Dedifferentiated amniotic fluid mesenchymal stem cell (primary cell): ENCODE data around the gene CNTFR.
A peak's percentile ranks its signal among the peaks of the same experiment; 100 is the strongest.

Source experiments
- DNase-seq: peaks from one replicate; pipeline ENCODE4 v3.0.0-alpha.2; 2016; ENCODE audit errors: extremely low spot score

Gene CNTFR

DNA sequence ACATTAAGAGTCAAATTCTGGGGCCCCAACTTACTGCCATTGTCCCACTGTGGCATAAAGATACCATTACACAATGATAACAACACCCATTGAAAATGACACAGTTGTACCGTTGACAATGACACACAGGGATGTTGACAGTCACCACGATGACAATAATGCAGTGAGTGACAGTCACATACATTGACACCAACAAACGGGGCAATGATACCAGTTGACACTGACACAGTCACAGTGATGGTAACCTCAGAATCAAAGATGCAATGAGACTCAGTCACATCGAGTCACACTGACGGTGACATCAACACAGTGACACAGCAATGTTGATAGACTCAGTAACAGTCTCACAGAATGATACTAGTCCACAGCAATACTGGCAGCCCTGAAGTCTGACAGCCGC lies 16.9 kb downstream of the CNTFR start:
- DNase-seq: no peak

DNA sequence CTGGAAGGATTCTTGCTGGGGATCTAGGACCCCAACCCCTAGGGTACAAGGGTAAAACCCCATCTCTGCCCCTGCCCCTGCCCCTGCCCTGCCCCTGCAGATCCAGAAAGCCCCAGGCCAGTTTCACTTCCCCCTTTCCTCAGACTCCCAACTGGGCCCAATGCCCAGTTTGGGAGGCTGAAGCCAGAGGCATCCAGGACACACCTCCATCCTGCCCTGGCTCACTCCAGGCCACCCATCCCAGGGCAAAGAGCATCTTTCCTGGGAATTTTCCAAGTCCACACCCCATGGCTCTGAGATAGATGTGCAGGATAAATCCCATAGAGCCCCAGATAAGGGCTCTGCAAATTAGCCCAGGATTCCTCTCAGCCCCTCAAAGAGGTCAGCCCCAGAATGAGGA lies 17.4 kb downstream of the CNTFR start:
- DNase-seq: no peak

DNA sequence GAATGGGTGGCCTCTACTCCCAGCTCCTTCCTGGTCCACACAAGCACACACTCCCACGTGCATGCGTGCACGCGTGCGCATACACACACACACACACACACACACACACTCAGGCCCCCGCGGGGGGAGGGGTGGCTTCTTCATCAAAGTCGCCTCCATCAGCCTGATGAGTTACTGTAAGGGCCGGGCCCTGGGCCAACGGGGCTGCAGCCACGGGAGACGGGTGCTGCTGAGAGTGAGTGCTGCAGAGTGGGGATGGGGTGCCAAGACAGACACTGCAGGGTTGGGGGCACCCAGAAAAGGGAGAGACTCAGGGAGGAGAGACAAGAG lies 18.1 kb downstream of the CNTFR start:
- DNase-seq: no peak

DNA sequence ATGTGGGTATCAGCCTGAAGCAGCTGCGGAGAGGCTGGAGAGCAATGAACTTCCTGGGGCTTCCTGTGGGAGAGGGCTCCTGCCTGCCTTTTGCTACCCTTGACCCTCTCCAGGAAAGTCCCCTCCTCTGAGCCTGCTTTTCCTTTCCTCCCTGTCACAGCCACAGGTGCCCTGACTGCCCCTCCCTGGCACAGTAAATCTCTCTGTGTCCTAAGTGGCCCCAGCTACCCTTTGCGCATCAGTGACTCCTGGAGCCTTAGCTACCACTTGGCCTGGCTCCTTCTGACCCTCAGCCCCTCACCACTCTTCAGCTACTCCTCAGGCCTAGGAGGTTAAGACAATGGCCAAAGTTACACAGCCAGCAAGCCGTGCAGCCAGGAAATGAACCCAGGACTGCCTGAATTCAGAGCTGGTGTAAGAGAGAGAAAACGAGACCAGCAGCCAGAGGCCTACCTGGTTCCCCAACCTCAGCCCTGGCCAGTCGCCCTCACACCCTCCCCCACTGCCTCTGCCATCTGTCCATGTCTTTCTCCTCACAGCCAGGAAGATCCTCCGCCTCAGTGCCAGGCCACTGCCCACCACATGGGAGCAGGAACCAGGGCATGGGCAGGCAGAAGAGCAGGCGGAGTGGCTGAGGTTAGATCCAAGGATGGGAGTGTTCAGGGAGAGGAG lies 18.6 kb downstream of the CNTFR start:
- no peak for DNase-seq

DNA sequence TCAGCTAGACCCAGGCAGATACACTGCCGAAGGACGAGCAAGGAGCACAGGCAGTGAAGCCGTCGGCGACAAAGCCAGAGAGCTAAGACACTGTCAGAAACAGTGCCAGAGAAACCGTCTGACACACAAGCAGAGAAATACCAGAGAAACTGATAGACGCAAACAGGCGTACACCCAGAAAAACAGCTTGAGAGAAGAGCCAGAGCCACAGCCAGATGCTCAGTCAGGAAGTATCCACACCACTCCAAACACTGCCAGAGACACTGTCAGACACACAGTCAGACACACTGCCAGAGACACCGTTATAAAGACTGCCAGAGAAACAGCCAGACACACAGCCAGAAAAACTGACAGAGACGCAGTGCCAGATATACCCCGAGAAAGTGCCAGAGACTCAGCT lies 19.1 kb downstream of the CNTFR start:
- no peak for DNase-seq

DNA sequence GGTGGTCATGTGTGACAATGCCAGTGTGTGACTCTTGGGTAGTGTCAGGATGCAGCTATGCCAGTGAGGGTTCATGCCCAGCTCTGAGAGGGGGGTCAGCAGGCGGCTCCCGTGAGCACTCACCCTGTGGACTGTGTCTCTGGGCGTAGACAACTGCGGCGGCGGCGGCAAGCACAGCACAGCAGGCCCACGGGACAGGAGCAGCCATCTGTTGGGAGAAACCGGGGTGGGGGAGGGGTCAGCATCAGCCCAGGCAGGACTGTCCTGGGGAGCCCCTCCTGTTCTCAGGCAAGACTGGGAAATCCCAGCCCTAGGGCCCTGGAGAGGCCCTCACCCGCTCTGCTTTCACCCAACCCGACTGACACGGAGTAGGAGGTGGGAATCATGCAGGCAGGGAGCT lies 20.8 kb downstream of the CNTFR start:
- no peak for DNase-seq

DNA sequence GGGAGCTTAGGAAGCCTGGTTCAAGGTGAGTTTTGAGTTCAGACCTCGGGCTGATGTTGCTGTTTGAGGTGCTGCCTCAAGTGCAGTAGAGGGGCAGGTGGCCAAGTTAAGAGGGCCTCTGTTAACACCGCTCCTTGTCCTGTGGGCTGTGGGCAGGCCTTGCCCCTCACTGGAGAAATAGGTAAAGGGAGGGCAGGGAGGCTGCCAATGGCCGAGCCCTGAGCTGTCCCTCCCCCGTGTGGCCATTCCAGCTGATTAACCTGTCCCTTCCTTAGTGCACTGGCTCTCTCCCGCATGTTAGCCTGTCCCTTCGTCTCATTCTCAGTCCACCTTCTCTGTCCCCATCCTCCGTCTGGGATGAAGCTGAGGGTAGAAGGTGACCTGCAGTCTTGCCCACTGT lies 21.4 kb downstream of the CNTFR start:
- DNase-seq: no peak

DNA sequence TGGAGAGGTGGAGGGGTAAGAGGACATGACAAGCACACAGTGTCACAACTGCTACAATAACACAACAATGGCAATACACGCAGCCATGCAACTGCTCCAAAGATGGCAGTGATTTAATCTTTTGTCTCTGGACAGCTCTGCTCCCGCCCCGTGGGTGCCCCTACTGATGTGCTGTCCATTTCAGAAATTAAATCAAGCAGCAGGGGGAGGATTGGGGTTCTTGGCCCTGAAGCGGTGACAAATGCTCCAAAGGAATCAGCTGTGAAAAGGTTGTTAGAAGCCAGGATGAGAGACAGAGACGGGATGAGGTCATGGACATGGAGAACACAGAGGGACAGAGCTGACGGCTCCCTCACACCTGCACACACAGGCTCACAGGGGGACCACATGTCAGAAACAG lies 22.6 kb downstream of the CNTFR start:
- no peak for DNase-seq

DNA sequence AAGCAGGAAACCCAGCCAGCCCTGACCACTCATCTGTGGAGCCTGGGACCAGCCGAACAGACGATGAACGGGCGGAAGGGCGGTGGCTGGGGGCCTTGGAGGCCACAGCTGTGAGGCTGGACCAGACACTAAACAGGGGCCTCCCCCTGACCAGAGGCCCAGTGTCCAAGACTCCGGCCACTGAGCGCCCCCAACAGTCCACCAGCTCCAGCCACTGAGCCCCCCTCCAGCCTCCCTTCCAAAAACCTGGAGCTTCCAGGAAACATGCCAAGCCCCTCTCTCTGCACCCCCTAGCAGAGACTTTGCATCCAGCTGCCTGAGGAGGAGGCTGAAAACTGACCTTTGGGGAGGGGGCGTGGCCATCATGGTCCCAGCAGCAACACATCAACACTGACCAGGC lies 23.2 kb downstream of the CNTFR start:
- no peak for DNase-seq

DNA sequence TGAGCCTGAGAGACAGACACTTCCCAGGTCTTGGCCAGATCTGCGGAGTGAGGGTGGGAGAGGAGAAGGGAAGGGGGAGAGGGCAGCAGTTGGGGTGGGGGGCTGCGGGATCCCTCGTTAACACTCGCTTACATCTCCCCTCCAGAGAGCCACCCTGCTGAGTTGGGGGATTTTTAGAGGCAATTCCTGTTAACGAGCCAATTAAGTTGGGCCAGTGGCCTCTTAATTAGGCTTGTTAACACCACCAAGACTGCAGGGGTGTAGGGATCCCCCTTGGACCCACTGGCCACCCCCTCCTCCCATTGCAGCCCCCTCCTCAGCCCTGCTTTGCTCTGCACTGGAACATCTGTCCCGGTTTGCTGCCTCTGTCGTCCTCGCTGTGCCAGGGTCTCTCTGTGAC lies 23.7 kb downstream of the CNTFR start:
- DNase-seq: no peak

DNA sequence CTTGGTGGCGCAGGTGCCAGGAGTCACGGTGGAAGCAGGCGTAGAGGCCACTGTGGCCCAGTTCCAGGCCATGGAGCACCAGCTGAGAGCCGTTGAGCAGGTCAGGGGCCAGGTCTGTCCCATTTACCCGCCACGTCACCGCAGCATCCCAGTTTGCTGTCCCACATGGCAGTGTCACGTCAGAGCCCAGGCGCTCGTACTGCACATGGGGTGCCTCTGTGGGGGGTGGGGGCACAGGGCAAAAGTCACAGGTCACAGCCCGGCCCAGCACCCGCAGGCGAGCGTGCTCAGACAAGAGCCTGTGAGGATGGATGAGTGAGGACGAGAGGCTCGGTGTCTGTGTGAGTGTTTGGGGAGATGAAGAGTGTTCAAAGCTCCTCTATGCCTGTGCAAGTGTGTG lies 24.9 kb downstream of the CNTFR start:
- DNase-seq: no peak

DNA sequence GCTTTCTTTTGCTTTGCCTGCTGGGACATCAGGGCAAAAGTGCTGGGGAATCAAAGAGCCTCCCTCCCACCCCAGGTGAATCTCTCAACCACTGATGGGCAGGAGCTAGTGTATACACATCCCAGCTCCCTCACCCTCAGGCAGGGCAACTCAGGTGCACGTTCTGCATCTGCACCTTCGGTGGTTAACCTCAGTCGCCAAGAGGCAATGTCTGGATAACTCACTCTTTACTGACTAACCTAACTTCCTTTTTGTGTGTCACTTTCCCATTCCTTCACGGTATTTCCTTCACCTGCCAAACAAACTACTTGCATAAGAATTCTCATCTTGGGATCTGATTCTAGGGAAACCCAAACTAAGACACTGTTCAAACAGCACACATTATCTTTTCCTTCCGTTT lies 26.3 kb downstream of the CNTFR start:
- no peak for DNase-seq

DNA sequence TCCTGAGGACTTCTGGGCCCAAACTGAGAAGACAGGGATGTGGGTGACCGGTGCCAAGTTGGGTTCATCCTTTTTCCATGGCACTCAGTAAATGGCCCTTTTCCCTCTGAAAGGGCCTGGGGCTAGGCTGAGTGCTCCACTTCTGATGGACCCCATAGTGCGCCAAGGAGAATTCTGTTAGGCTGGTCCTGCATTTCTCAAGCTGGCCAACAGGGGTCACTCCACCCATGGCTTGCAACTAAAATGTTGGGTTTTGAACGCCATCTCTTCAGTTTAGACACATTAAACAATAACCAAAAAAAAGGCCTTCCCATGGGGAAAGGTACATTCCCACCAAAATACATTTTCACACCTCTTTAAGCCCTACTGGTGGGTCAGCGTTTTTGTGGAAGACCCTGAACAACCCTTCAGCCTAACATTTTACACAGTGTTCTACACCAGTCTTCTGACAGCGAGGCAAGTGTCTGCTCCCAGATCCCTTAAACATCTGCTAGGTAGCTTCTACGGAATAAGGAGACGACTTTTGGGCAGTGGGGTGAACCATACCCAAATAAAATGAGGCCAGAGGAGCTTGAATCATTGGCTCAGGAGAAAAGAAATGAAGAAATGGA lies 27.3 kb downstream of the CNTFR start:
- no peak for DNase-seq

DNA sequence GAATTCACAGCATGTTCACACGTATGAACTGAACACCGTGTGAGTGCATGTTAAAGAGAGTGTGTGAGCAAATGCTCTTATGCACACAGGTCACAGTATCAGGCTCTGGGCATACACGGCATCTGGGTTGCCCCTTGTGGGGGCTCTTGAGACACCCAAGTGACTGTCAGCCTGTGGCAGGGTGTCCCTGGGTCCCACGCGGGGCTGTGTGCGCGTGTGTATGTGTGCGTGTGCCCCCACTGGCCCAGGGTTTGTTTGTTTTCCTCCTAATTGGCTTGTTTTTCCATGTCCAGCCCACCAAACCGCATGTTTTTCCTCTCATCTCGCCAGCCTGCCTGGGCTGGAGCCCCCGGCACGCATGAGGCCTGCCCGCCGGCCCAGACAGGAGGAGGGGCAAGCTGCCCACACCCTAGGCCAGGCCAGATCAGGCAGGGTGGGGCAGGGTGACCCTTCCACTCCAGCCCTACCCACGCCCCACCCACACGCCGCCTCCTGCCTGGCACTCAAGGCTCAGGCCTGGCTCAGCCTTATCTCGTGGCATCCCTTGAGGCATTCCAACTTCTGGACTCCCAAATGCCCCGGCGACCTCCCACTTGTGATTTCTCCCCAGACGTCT lies 28.8 kb downstream of the CNTFR start:
- no peak for DNase-seq

DNA sequence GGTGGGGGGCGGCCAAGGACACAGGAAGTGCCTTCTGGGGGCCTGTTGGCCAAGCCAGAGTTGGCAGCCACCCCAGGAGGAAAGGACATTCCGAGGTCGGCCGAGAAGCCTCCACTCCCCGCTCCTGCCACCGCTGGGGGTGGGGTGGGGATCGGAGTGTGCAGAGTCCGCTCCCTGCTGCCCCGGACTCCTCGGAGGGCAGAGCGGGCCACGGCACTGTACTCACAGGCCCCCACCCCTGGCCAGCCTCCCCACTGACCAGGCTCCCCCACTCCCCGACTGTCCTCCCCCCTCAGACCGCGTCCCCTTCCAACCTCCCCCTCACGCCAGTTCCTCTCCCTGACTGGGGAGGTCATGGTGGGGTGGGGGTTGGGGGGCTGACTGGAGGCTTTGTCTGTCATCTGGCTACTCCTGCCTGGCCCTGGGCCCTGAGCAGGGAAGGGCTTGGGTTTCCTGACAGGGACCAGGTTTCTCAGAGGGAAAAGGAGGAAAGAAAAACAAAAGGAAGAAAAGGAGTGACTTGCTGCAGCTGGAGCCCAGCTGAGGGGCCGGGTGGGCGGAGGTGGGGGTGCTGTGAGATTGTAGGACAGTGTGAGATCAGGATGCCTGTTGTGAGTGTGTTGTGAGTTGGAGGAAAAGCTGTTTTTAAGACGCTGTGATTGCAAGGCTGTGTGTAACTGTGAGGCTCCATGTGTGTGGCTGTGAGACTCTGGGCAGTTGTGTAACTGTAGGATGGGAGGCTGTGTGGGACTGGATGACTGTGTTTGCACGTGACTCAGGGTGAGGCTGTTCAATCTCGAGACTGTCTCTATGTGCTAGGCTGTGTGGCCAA lies 29.7 kb downstream of the CNTFR start:
- peak; percentile 28 for DNase-seq

DNA sequence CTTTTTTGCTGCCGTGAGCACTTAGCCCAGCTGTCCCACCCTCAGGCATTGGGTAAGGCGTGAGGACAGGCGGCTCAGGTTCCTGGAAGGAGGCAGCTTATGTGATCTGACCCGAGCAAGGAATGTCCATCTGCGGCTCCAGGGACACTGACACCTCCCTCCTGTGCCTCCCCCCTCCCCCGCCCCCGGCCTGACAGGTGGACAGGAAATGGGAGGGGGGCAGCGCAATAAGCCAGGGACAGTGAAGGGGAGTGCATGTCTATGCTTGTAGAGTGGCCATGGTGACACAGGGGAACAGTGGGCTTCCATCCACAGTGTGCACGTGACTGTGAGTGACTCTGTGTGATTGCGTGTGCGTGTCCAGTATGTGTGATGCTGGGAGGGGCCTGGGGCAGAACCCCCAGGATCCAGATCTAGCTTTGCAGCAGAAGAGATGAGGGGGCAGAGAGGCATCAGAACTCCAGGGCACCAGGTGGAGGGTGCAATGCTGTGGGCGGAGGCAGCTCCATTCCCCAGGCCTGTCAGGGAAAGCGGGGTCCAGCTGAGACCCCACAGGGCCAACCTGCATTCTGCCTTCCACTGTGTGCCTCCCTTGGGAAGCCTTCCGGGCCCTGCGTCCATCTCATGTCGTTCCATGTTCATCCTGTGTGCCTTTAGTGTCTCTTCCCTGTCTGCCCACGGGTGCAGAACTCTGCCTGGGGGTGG lies 30.5 kb downstream of the CNTFR start:
- no peak for DNase-seq

DNA sequence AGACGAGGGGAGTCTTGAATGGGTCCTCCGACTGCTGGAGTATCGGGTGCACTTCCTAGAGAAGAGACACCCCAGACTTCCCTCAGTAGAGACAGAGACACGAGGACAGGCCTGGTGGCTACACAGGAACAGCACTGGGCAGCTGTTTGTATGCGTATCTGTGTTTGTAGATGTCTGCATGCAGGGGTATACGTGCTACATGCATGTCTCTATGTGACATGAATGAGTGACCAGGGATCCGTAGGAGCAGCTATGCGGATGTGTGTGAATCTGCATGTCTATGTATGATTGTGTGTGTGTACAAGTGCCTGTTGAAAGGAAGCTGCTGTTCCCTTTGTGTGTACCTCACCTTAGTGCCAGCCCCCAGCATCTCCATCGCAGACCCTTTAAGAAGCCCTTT lies 31.2 kb downstream of the CNTFR start:
- DNase-seq: no peak

DNA sequence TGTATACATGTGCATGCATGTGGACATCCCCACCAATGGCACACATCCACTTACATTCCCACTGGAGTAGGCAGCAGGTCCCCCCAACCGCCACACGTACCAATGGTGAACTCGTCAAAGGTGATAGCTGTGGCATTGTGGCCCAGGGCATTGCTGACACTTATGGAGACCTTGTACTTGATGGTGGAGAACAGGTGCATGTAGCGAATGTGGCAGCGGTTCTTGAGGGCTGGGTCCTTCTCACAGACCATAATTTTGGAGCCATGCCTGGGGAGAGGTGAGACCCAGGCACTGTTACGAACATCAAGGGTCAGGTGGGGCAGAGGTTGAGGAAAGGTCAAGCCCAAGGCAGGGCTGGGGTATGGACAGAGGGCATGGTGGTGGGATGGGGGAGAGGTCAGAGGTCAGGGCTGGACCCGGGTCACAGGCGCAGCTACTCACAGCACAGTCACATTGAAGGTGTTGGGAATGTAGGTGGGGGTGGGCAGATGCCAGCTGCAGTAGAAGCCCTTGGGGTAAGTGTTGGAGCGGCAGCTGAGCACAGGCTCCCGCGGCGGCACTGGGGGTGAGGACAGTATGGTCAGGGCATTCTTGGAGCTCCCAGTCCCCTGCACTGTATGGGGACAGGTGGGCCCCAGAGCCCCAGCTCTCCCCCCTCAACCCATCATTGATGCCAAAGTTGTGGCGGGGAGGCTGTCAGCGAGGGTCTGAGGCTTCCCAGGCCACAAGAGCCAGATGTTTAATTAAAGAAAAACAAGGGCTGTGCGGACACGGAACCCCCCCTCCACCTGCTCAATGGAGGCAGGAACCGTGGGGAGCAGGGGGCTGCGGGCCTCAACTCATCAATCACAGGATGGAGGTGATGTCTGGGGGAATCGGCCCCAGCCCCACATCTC lies 31.9 kb downstream of the CNTFR start:
- no peak for DNase-seq

DNA sequence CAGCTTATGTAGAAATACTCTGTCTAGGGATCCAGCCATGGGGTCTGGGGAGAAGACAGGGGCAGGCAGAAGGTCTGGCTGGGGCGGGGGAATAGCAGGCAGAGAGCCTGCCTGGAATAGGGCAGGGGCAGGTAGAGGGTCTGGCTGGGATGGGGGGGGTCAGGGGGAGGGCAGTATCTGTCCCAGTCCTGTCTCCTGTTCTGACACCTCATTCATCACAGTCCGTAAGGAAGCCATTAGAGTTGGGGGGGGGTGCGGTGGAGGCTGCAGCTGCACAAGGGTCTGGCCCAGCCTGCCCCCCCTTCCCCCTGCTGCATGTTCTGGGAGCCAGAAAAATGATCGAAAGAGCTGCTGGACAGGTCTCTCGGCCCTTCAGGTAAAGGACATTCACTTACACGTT lies 32.6 kb downstream of the CNTFR start:
- DNase-seq: no peak

DNA sequence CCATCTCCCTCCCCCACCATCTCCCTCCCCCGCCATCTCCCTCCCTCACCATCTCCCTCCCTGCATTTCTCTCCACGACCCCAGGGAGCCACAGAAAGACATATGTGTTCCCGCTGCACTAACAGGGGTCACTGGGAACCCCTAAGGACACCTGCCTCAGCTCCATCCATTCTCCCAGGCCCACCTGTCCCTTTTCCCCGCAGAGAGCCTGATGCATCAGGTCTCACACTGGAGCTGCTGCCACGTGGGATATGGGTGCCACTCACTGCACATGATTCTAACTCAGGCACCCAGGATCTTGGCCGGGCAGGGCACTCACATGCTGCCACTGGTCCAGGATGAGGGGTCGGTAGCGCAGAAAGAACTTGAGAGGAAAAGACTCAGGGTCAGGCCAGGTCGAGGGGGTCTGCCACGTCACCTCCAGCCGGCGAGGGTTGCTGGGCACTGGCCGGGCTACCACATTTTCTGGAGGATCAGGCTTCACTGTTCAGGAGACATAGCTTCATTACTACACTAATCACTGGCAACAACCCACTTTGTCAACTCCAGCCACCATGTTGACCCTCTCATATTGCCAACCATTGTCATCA lies 33.5 kb downstream of the CNTFR start:
- no peak for DNase-seq

DNA sequence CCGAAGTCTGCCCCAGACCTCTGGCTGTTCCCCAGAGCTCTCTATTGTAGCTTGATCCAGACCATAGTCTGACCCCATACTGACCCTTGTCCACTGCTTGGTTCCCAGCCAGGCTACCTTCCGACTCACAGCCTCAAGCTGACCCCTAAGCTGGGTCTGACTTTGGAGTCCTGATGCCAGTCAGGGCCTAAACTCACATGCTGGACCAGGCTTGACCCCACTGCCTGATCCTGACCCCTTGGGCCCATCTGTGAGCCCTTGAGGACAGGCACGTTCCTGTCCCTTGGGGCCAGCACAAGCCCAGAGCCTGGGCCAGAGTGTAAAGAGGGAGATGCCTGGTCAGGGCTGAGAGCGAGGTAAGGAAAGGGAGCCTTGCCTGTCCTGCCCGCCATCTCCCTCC lies 34.0 kb downstream of the CNTFR start:
- no peak for DNase-seq
